GM23338 (cell line): ENCODE results near the gene ZCCHC14. TPM values are rescaled to one million over a fixed set of nuclear protein-coding genes. Genes with fewer than 3 reads are reported as not detected.

ENCODE experiments used
- ATAC-seq: fragments of 200-7000 bp; cut with Tn5 transposase; 3 replicates; pipeline ENCODE4 v1.9.1; 2020
- DNase-seq: peaks from one replicate; pipeline ENCODE4 v3.0.0-alpha.2; 2015; ENCODE audit warnings: low spot score
- H2AFZ ChIP-seq: fragments of 200-600 bp; sonication (generic); 2 replicates; pipeline ENCODE4 v1.8.0; 2016; ENCODE audit warnings: antibody characterized with exemption, mild to moderate bottlenecking, moderate library complexity
- H3F3A ChIP-seq: fragments of 200-600 bp; sonication (generic); replicated peaks from 2 replicates; pipeline ENCODE4 v1.8.0; 2017; ENCODE audit warnings: antibody characterized with exemption, mixed run types, low read depth
- H3K27ac ChIP-seq: fragments of 200-600 bp; sonication (generic); 2 replicates; pipeline ENCODE4 v1.6.1; 2016; ENCODE audit warnings: low read depth
- H3K27me3 ChIP-seq: fragments of 200-600 bp; sonication (generic); 2 replicates; pipeline ENCODE4 v1.8.0; 2016; ENCODE audit warnings: mild to moderate bottlenecking, mixed run types, moderate library complexity; ENCODE audit not compliant: insufficient read depth
- H3K36me3 ChIP-seq: fragments of 200-600 bp; sonication (generic); 2 replicates; pipeline ENCODE4 v1.8.0; 2016; ENCODE audit warnings: mild to moderate bottlenecking; ENCODE audit not compliant: insufficient read depth
- H3K4me1 ChIP-seq: fragments of 200-600 bp; sonication (generic); 2 replicates; pipeline ENCODE4 v1.8.0; 2016; ENCODE audit warnings: mild to moderate bottlenecking, moderate library complexity; ENCODE audit not compliant: insufficient read depth
- H3K4me2 ChIP-seq: fragments of 200-600 bp; sonication (generic); 2 replicates; pipeline ENCODE4 v1.7.1; 2017; ENCODE audit warnings: mixed run types
- H3K4me3 ChIP-seq: fragments of 200-600 bp; sonication (generic); 2 replicates; pipeline ENCODE4 v1.6.1; 2016; ENCODE audit warnings: mixed run types
- H3K79me2 ChIP-seq: fragments of 200-600 bp; sonication (generic); replicated peaks from 2 replicates; pipeline ENCODE4 v1.8.0; 2017; ENCODE audit warnings: mild to moderate bottlenecking; ENCODE audit not compliant: insufficient read depth
- H3K9me2 ChIP-seq: fragments of 200-600 bp; sonication (generic); 2 replicates; pipeline ENCODE4 v1.8.0; 2017; ENCODE audit not compliant: insufficient read depth
- H4K20me1 ChIP-seq: fragments of 200-600 bp; sonication (generic); replicated peaks from 2 replicates; pipeline ENCODE4 v1.8.0; 2017; ENCODE audit warnings: mild to moderate bottlenecking; ENCODE audit not compliant: insufficient read depth
- H3K27ac Mint-ChIP-seq: 2 replicates; pipeline ENCODE4 v1.8.0; 2020; ENCODE audit warnings: inconsistent platforms, mild to moderate bottlenecking, moderate library complexity, mixed read lengths
- H3K27me3 Mint-ChIP-seq: 3 replicates; pipeline ENCODE4 v1.8.0; 2022; ENCODE audit warnings: low read depth, mild to moderate bottlenecking, moderate library complexity, mixed read lengths, inconsistent platforms; ENCODE audit not compliant: insufficient read depth, poor library complexity
- H3K36me3 Mint-ChIP-seq: 3 replicates; pipeline ENCODE4 v1.8.0; 2021; ENCODE audit warnings: low read depth, mild to moderate bottlenecking, inconsistent platforms, moderate library complexity, mixed read lengths
- H3K4me1 Mint-ChIP-seq: 3 replicates; pipeline ENCODE4 v1.8.0; 2020; ENCODE audit warnings: mild to moderate bottlenecking, inconsistent platforms, mixed read lengths
- H3K4me3 Mint-ChIP-seq: 3 replicates; pipeline ENCODE4 v1.8.0; 2021; ENCODE audit warnings: moderate library complexity, mild to moderate bottlenecking, inconsistent platforms, mixed read lengths
- H3K9me3 Mint-ChIP-seq: 3 replicates; pipeline ENCODE4 v1.8.0; 2020; ENCODE audit warnings: moderate library complexity, mild to moderate bottlenecking, inconsistent platforms, mixed read lengths
- CREB1 ChIP-seq: fragments of 250-450 bp; sonication (Bioruptor Pico); IDR thresholded peaks from 2 replicates; pipeline ENCODE4 v1.5.0; 2020; ENCODE audit warnings: low read depth, mild to moderate bottlenecking, moderate library complexity
- EZH2 ChIP-seq: fragments of 200-600 bp; sonication (generic); IDR thresholded peaks from one replicate; pipeline ENCODE4 v1.8.0; 2017; ENCODE audit warnings: antibody characterized with exemption, mild to moderate bottlenecking, low read depth; ENCODE audit not compliant: unreplicated experiment
- EZH2phosphoT487 ChIP-seq: fragments of 200-600 bp; sonication (generic); IDR thresholded peaks from one replicate; pipeline ENCODE4 v1.8.1; 2018; ENCODE audit warnings: antibody characterized with exemption; ENCODE audit not compliant: unreplicated experiment
- JUNB ChIP-seq: IDR thresholded peaks from one replicate; pipeline ENCODE4 v1.6.1; 2016; ENCODE audit warnings: antibody characterized with exemption; ENCODE audit not compliant: unreplicated experiment
- NANOG ChIP-seq: IDR thresholded peaks from 2 replicates; pipeline ENCODE4 v1.6.1; 2016; ENCODE audit warnings: antibody characterized with exemption, borderline replicate concordance
- POLR2AphosphoS5 ChIP-seq: IDR thresholded peaks from 2 replicates; pipeline ENCODE4 v1.6.1; 2016; ENCODE audit warnings: antibody characterized with exemption, low read depth
- STAT1 ChIP-seq: IDR thresholded peaks from one replicate; pipeline ENCODE4 v1.6.1; 2016; ENCODE audit warnings: antibody characterized with exemption; ENCODE audit not compliant: unreplicated experiment
- ZNF114 ChIP-seq: fragments of 250-450 bp; sonication (Bioruptor Pico); IDR thresholded peaks from 2 replicates; pipeline ENCODE4 v1.5.0; 2020; ENCODE audit warnings: mild to moderate bottlenecking, moderate library complexity
- ZNF331 ChIP-seq: fragments of 250-450 bp; sonication (Bioruptor Pico); IDR thresholded peaks from 2 replicates; pipeline ENCODE4 v1.5.0; 2020; ENCODE audit warnings: low read depth, mild to moderate bottlenecking, moderate library complexity
- polyA plus RNA-seq: library from polyadenylated mRNA; unstranded; fragments of >200 nt; fragmentation: Nextera tagmentation; extraction: Ambion mirVana; gene quantifications from 2 replicates; pipeline ENCODE4 v1.2.1, GENCODE V29; 2016
- total RNA-seq: library from RNA; depleted of rRNA; stranded (reverse); fragments of >200 nt; shearing (Covaris generic); gene quantifications from 2 replicates; pipeline ENCODE4 v1.2.3, GENCODE V29; 2014
- TF ChIP-seq, protein P1 (sequence below): fragments of 250-450 bp; sonication (Bioruptor Pico); IDR thresholded peaks from 2 replicates; pipeline ENCODE4 v1.5.0; 2020; ENCODE audit warnings: mild to moderate bottlenecking, moderate library complexity
- TF ChIP-seq, protein P2 (sequence below): IDR thresholded peaks from 2 replicates; pipeline ENCODE4 v1.6.1; 2016; ENCODE audit warnings: antibody characterized with exemption
- TF ChIP-seq, protein P3 (sequence below), 2 experiments: fragments of 200-600 bp in 1 of 2; sonication (generic) in 1 of 2; conservative IDR thresholded peaks; 2 replicates each; pipeline versions ENCODE4 v1.5.1 to v1.6.1; 2016 to 2017; ENCODE audit warnings: antibody characterized with exemption in 2 of 2, low read depth in 2 of 2, mild to moderate bottlenecking in 2 of 2, moderate library complexity in 1 of 2
- TF ChIP-seq, protein P4 (sequence below): IDR thresholded peaks from one replicate; pipeline ENCODE4 v1.6.1; 2018; ENCODE audit warnings: antibody characterized with exemption; ENCODE audit not compliant: unreplicated experiment

Gene ZCCHC14
- total and polyA plus RNA-seq, 2 experiments from 2014 or later: 6.8 to 22.4 TPM

DNA sequence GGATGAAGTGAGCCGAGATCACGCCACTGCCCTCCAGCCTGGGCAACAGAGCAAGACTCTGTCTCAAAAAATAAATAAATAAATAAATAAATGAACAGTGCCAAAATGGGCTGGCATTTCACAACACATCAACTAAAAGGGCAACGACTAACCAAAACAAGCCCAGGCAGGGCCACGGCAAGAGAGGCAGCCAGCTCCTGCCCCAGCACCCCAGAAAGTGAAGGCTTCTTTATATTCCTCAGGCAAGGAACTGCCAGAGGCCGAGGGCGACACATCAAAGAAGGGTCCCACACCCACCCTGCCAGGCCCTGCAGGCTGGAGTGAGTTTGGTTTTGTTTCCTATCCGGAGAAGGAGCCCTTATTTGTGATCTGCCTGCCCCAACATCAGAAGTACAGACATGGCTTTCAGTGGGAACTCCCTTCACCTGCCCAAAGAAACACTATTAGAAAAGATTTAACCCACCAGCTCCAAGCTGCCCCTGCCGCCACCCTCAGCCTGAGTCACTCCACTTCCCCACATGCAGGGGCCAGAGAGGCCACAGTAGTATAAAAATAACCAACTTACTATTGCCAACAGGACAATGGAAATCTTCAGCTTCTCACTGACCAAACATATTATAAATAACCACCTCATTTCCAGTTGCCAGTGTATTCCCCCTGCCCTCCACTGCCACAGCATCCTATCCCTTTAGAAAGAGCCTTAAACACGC is 117.2 kb downstream of the ZCCHC14 start:
- Mint-ChIP-seq H3K27me3 (no peaks in the 10 kb centered on the region), H3K4me1 (peaks cover 6% of the 10 kb centered on the region), H3K36me3 (peaks cover 13% of the 10 kb centered on the region; the same call in 2 of the 3 replicates), H3K4me3 (no peak overlapping the region), H3K9me3 (peaks cover 3% of the 10 kb centered on the region; the same call in 2 of the 3 replicates), H3K27ac (peak overlapping the region; percentile 20)
- Histone ChIP-seq H3K4me1 (no peaks in the 10 kb centered on the region), H3K27ac (no peak overlapping the region), H3K9me2 (no peaks in the 10 kb centered on the region), H3K4me3 (no peak overlapping the region), H2AFZ (no peak overlapping the region), H3F3A (no peaks in the 10 kb centered on the region), H3K4me2 (no peak overlapping the region), H3K79me2 (peaks cover 93% of the 10 kb centered on the region), H3K27me3 (no peaks in the 10 kb centered on the region), H4K20me1 (peaks cover 26% of the 10 kb centered on the region; the same call in 1 of the 2 replicates), H3K36me3 (no peaks in the 10 kb centered on the region; the same call in 1 of the 2 replicates)
- DNase-seq (no peak), ATAC-seq (no peak)
- no peak for TF ChIP-seq STAT1
- no peak for TF ChIP-seq EZH2
- no peak for TF ChIP-seq ZNF114
- TF ChIP-seq, protein P1, sequence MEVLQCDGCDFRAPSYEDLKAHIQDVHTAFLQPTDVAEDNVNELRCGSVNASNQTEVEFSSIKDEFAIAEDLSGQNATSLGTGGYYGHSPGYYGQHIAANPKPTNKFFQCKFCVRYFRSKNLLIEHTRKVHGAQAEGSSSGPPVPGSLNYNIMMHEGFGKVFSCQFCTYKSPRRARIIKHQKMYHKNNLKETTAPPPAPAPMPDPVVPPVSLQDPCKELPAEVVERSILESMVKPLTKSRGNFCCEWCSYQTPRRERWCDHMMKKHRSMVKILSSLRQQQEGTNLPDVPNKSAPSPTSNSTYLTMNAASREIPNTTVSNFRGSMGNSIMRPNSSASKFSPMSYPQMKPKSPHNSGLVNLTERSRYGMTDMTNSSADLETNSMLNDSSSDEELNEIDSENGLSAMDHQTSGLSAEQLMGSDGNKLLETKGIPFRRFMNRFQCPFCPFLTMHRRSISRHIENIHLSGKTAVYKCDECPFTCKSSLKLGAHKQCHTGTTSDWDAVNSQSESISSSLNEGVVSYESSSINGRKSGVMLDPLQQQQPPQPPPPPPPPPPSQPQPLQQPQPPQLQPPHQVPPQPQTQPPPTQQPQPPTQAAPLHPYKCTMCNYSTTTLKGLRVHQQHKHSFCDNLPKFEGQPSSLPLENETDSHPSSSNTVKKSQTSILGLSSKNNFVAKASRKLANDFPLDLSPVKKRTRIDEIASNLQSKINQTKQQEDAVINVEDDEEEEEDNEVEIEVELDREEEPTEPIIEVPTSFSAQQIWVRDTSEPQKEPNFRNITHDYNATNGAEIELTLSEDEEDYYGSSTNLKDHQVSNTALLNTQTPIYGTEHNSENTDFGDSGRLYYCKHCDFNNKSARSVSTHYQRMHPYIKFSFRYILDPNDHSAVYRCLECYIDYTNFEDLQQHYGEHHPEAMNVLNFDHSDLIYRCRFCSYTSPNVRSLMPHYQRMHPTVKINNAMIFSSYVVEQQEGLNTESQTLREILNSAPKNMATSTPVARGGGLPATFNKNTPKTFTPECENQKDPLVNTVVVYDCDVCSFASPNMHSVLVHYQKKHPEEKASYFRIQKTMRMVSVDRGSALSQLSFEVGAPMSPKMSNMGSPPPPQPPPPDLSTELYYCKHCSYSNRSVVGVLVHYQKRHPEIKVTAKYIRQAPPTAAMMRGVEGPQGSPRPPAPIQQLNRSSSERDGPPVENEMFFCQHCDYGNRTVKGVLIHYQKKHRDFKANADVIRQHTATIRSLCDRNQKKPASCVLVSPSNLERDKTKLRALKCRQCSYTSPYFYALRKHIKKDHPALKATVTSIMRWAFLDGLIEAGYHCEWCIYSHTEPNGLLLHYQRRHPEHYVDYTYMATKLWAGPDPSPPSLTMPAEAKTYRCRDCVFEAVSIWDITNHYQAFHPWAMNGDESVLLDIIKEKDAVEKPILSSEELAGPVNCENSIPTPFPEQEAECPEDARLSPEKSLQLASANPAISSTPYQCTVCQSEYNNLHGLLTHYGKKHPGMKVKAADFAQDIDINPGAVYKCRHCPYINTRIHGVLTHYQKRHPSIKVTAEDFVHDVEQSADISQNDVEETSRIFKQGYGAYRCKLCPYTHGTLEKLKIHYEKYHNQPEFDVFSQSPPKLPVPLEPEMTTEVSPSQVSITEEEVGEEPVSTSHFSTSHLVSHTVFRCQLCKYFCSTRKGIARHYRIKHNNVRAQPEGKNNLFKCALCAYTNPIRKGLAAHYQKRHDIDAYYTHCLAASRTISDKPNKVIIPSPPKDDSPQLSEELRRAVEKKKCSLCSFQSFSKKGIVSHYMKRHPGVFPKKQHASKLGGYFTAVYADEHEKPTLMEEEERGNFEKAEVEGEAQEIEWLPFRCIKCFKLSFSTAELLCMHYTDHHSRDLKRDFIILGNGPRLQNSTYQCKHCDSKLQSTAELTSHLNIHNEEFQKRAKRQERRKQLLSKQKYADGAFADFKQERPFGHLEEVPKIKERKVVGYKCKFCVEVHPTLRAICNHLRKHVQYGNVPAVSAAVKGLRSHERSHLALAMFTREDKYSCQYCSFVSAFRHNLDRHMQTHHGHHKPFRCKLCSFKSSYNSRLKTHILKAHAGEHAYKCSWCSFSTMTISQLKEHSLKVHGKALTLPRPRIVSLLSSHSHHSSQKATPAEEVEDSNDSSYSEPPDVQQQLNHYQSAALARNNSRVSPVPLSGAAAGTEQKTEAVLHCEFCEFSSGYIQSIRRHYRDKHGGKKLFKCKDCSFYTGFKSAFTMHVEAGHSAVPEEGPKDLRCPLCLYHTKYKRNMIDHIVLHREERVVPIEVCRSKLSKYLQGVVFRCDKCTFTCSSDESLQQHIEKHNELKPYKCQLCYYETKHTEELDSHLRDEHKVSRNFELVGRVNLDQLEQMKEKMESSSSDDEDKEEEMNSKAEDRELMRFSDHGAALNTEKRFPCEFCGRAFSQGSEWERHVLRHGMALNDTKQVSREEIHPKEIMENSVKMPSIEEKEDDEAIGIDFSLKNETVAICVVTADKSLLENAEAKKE (CRISPR knock-in tag): no peak
- TF ChIP-seq EZH2phosphoT487: no peak
- TF ChIP-seq, protein P2, sequence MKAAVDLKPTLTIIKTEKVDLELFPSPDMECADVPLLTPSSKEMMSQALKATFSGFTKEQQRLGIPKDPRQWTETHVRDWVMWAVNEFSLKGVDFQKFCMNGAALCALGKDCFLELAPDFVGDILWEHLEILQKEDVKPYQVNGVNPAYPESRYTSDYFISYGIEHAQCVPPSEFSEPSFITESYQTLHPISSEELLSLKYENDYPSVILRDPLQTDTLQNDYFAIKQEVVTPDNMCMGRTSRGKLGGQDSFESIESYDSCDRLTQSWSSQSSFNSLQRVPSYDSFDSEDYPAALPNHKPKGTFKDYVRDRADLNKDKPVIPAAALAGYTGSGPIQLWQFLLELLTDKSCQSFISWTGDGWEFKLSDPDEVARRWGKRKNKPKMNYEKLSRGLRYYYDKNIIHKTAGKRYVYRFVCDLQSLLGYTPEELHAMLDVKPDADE: no peak
- no peak for TF ChIP-seq CREB1
- TF ChIP-seq, protein P3, sequence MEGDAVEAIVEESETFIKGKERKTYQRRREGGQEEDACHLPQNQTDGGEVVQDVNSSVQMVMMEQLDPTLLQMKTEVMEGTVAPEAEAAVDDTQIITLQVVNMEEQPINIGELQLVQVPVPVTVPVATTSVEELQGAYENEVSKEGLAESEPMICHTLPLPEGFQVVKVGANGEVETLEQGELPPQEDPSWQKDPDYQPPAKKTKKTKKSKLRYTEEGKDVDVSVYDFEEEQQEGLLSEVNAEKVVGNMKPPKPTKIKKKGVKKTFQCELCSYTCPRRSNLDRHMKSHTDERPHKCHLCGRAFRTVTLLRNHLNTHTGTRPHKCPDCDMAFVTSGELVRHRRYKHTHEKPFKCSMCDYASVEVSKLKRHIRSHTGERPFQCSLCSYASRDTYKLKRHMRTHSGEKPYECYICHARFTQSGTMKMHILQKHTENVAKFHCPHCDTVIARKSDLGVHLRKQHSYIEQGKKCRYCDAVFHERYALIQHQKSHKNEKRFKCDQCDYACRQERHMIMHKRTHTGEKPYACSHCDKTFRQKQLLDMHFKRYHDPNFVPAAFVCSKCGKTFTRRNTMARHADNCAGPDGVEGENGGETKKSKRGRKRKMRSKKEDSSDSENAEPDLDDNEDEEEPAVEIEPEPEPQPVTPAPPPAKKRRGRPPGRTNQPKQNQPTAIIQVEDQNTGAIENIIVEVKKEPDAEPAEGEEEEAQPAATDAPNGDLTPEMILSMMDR (conservative IDR thresholded peaks at IDR 0.05; ENCODE audit: low read depth in 2 of 2): no peak
- TF ChIP-seq, protein P4, sequence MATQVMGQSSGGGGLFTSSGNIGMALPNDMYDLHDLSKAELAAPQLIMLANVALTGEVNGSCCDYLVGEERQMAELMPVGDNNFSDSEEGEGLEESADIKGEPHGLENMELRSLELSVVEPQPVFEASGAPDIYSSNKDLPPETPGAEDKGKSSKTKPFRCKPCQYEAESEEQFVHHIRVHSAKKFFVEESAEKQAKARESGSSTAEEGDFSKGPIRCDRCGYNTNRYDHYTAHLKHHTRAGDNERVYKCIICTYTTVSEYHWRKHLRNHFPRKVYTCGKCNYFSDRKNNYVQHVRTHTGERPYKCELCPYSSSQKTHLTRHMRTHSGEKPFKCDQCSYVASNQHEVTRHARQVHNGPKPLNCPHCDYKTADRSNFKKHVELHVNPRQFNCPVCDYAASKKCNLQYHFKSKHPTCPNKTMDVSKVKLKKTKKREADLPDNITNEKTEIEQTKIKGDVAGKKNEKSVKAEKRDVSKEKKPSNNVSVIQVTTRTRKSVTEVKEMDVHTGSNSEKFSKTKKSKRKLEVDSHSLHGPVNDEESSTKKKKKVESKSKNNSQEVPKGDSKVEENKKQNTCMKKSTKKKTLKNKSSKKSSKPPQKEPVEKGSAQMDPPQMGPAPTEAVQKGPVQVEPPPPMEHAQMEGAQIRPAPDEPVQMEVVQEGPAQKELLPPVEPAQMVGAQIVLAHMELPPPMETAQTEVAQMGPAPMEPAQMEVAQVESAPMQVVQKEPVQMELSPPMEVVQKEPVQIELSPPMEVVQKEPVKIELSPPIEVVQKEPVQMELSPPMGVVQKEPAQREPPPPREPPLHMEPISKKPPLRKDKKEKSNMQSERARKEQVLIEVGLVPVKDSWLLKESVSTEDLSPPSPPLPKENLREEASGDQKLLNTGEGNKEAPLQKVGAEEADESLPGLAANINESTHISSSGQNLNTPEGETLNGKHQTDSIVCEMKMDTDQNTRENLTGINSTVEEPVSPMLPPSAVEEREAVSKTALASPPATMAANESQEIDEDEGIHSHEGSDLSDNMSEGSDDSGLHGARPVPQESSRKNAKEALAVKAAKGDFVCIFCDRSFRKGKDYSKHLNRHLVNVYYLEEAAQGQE: no peak
- no peak for TF ChIP-seq NANOG
- TF ChIP-seq POLR2AphosphoS5: no peak
- TF ChIP-seq JUNB: no peak
- no peak for TF ChIP-seq ZNF331 (CRISPR knock-in tag)
